Body of pancreas (tissue), 4 donors: ENCODE data around the gene FAM216A. TPM values are rescaled to one million over a fixed set of nuclear protein-coding genes. Genes with fewer than 3 reads are reported as not detected.
"Not testable (repeated sequence)": the region's sequence is repeated elsewhere in the genome, so short reads cannot be mapped to it uniquely, and the experiment has no call there.

Experiments used
- ATAC-seq: fragments of 150-250 bp; one replicate; pipeline ENCODE4 v1.9.1; 2016
- DNase-seq, 4 donors: peaks; one replicate each; pipeline ENCODE4 v3.0.0-alpha.2; 2019
- H3K27ac ChIP-seq, 4 donors: fragments of 200-600 bp; sonication (generic); 1 replicate in 3 of 4; 2 replicates in 1 of 4; pipeline versions ENCODE4 v1.5.1 to v1.6.1; 2016 to 2019; ENCODE audit warnings: mild to moderate bottlenecking in 1 of 4, mixed read lengths in 1 of 4, moderate library complexity in 1 of 4
- H3K27me3 ChIP-seq, 2 donors: fragments of 200-600 bp; sonication (generic); one replicate each; pipeline ENCODE4 v1.6.0; 2016; ENCODE audit warnings: mild to moderate bottlenecking in 1 of 2
- H3K36me3 ChIP-seq, 2 donors: fragments of 200-600 bp; sonication (generic); replicated peaks in 1 of 2; 2 replicates each; pipeline ENCODE4 v1.5.1; 2016; ENCODE audit warnings: low read depth in 2 of 2; ENCODE audit not compliant: insufficient read depth in 1 of 2
- H3K4me1 ChIP-seq: fragments of 200-600 bp; sonication (generic); one replicate; pipeline ENCODE4 v1.6.0; 2016
- H3K4me3 ChIP-seq, 2 donors: fragments of 200-600 bp; sonication (generic); 1 replicate in 1 of 2; 2 replicates in 1 of 2; pipeline ENCODE4 v1.5.1; 2016 to 2019
- H3K9me3 ChIP-seq, 3 donors: fragments of 200-600 bp; sonication (generic); 1 replicate in 2 of 3; 2 replicates in 1 of 3; pipeline ENCODE4 v1.5.1; 2016
- CTCF ChIP-seq, 7 experiments: fragments of 450-650 bp in 4 of 7; fragments of 200-600 bp in 3 of 7; sonication (generic) in 3 of 7; IDR thresholded peaks; one replicate each; pipeline ENCODE4 v1.5.1; 2016 to 2019; ENCODE audit warnings: antibody characterized with exemption in 7 of 7
- POLR2A ChIP-seq, 3 donors: fragments of 450-650 bp; IDR thresholded peaks; one replicate each; pipeline ENCODE4 v1.6.1; 2016; ENCODE audit warnings: antibody characterized with exemption in 3 of 3, mild to moderate bottlenecking in 2 of 3
- WGBS, 2 donors: methylation state at CpG; one replicate each; pipeline ENCODE4 v1.1.5; 2017; 5-methylcytosine and 5-hydroxymethylcytosine counted together
- intact Hi-C: fragments of 100-400 bp; cut with DNase I; formaldehyde crosslinking; loops from one replicate; pipeline ENCODE4 v1.15.1; 2023
- total RNA-seq, 2 donors: library from RNA; depleted of rRNA; stranded (reverse); fragments of >200 nt; gene quantifications; one replicate each; pipeline ENCODE4 v1.1.0, GENCODE V29; 2016

FAM216A gene
- total RNA-seq = 1 to 10 TPM in 1 of 2 donors, under 1 TPM in 1; 0.99 to 2.6 TPM

- Histone ChIP-seq H3K27me3 (no peaks in the 10 kb centered on the region), H3K4me1 (peaks cover 25% of the 10 kb centered on the region), H3K36me3 (peaks cover 0 to 6% of the 10 kb centered on the region in 2 donors), H3K4me3 (peak within 1 kb of the TSS; percentile 33 to 56), H3K9me3 (no peaks in the 10 kb centered on the region), H3K27ac (peak within 1 kb of the TSS; percentile 71 to 91 (median 80))
- 0 to 1% methylated on average over 50 to 78 of the region's 78 CpGs for WGBS, 2 donors
- TF ChIP-seq CTCF (IDR thresholded peaks at IDR 0.05) (no peak), POLR2A (IDR thresholded peaks at IDR 0.05) (peak in 1 of 3 donors; percentile 19)
- DNase-seq = peak; percentile 96 to 98 (median 97)
- peak; percentile 98 for ATAC-seq
- intact Hi-C loops = no loop called here
Observed at GRCh38 chr12:110468214-110469048, at the start of gene FAM216A, which contains the start of gene GPN3. FAM216A (plus strand) TSS chr12:110468845; CDS start chr12:110468876, 31 bp downstream. GPN3 (minus strand) TSS chr12:110468257; CDS start chr12:110468203, 54 bp downstream.

GRCh38 chr12:110420644-110421043, 48.0 kb upstream of the FAM216A start:
- H3K4me1 ChIP-seq, H3K4me3 ChIP-seq, DNase-seq, ATAC-seq, H3K36me3 ChIP-seq, H3K27ac ChIP-seq, intact Hi-C loops, H3K9me3 ChIP-seq, H3K27me3 ChIP-seq: not testable (repeated sequence)
- 83 to 92% methylated on average over 1 of the region's 1 CpG for WGBS, 2 donors

GRCh38 chr12:110421159-110421661, 47.4 kb upstream of the FAM216A start:
- H3K4me3 ChIP-seq = no peak overlapping the region
- intact Hi-C loops = no loop called here
- ATAC-seq (no peak), DNase-seq (no peak)
- no peaks in the 10 kb centered on the region for H3K27me3 ChIP-seq
- no peak for TF ChIP-seq CTCF (IDR thresholded peaks at IDR 0.05)
- TF ChIP-seq POLR2A (IDR thresholded peaks at IDR 0.05) = no peak
- WGBS, 2 donors = 51 to 60% methylated on average over 3 of the region's 3 CpGs
- H3K27ac ChIP-seq = no peak overlapping the region
- H3K4me1 ChIP-seq = no peaks in the 10 kb centered on the region
- H3K9me3 ChIP-seq = no peaks in the 10 kb centered on the region
- no peaks in the 10 kb centered on the region for H3K36me3 ChIP-seq

GRCh38 chr12:110421701-110422100, 46.9 kb upstream of the FAM216A start:
- 75 to 81% methylated on average over 4 of the region's 4 CpGs for WGBS, 2 donors
- no peaks in the 10 kb centered on the region for H3K27me3 ChIP-seq
- H3K4me3 ChIP-seq = no peak overlapping the region
- no peaks in the 10 kb centered on the region for H3K36me3 ChIP-seq
- intact Hi-C loops = no loop called here
- DNase-seq (no peak), ATAC-seq (no peak)
- no peaks in the 10 kb centered on the region for H3K4me1 ChIP-seq
- TF ChIP-seq POLR2A (IDR thresholded peaks at IDR 0.05) (no peak), CTCF (IDR thresholded peaks at IDR 0.05) (no peak)
- no peak overlapping the region for H3K27ac ChIP-seq
- H3K9me3 ChIP-seq = no peaks in the 10 kb centered on the region

- DNase-seq (no peak), ATAC-seq (no peak)
- Histone ChIP-seq H3K9me3 (no peaks in the 10 kb centered on the region), H3K36me3 (no peaks in the 10 kb centered on the region), H3K27ac (no peak overlapping the region), H3K4me3 (no peak overlapping the region), H3K27me3 (no peaks in the 10 kb centered on the region), H3K4me1 (no peaks in the 10 kb centered on the region)
- TF ChIP-seq POLR2A (IDR thresholded peaks at IDR 0.05) (no peak), CTCF (IDR thresholded peaks at IDR 0.05) (no peak)
- 41 to 50% methylated on average over 3 of the region's 3 CpGs for WGBS, 2 donors
- intact Hi-C loops = no loop called here
Observed at GRCh38 chr12:110424237-110424636, 44.4 kb upstream of the FAM216A start.
